ENCODE data around the gene RCOR1. TPM values are rescaled to one million over a fixed set of nuclear protein-coding genes. Genes with fewer than 3 reads are reported as not detected.

Gene RCOR1
- total RNA-seq, 1 experiment from 2014 or later, result 25.4 TPM

GRCh38 chr14:102754370-102755262, 162.2 kb downstream of the RCOR1 start:
- Mint-ChIP-seq H3K27me3 (ENCODE audit: low read depth) (no peaks in the 10 kb centered on the region; the same call in 1 of the 2 replicates), H3K27ac (no peak overlapping the region; the same call in 1 of the 2 replicates), H3K4me3 (no peak overlapping the region), H3K9me3 (no peaks in the 10 kb centered on the region; the same call in 1 of the 2 replicates), H3K36me3 (no peaks in the 10 kb centered on the region), H3K4me1 (peaks cover 13% of the 10 kb centered on the region)
- ChIA-PET POLR2A (no interaction called here), CTCF (no interaction called here)
- DNase-seq (ENCODE audit: low spot score), result no peak
- no peak for ATAC-seq
- TF ChIP-seq ELF4 (CRISPR knock-in tag; IDR thresholded peaks at IDR 0.05; ENCODE audit: low read depth) (no peak), CREB1 (CRISPR knock-in tag; IDR thresholded peaks at IDR 0.05) (no peak), ATF3 (CRISPR knock-in tag; conservative IDR thresholded peaks at IDR 0.05) (no peak), FOXJ3 (CRISPR knock-in tag; IDR thresholded peaks at IDR 0.05; ENCODE audit: borderline replicate concordance) (no peak), IRF1 (CRISPR knock-in tag; IDR thresholded peaks at IDR 0.05) (no peak), GABPB1 (CRISPR knock-in tag; IDR thresholded peaks at IDR 0.05) (no peak), ZNF138 (CRISPR knock-in tag; conservative IDR thresholded peaks at IDR 0.05) (no peak), FOXP1 (CRISPR knock-in tag; IDR thresholded peaks at IDR 0.05; ENCODE audit: borderline replicate concordance) (no peak), ZNF121 (CRISPR knock-in tag; IDR thresholded peaks at IDR 0.05) (no peak), ARID4B (CRISPR knock-in tag; IDR thresholded peaks at IDR 0.05; ENCODE audit: borderline replicate concordance) (no peak), PRDM15 (CRISPR knock-in tag; IDR thresholded peaks at IDR 0.05) (no peak), ATF1 (CRISPR knock-in tag; IDR thresholded peaks at IDR 0.05) (no peak), MAX (CRISPR knock-in tag; IDR thresholded peaks at IDR 0.05) (no peak), E2F1 (CRISPR knock-in tag; IDR thresholded peaks at IDR 0.05) (no peak), NR3C1 (CRISPR knock-in tag; conservative IDR thresholded peaks at IDR 0.05; ENCODE audit: low read depth) (no peak), EMX1 (CRISPR knock-in tag; IDR thresholded peaks at IDR 0.05) (no peak), FOXK1 (CRISPR knock-in tag; IDR thresholded peaks at IDR 0.05) (no peak)
- TF ChIP-seq, protein P1, sequence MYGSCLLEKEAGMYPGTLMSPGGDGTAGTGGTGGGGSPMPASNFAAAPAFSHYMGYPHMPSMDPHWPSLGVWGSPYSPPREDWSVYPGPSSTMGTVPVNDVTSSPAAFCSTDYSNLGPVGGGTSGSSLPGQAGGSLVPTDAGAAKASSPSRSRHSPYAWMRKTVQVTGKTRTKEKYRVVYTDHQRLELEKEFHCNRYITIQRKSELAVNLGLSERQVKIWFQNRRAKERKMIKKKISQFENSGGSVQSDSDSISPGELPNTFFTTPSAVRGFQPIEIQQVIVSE (CRISPR knock-in tag; IDR thresholded peaks at IDR 0.05; ENCODE audit: borderline replicate concordance), result no peak
- TF ChIP-seq, protein P2, sequence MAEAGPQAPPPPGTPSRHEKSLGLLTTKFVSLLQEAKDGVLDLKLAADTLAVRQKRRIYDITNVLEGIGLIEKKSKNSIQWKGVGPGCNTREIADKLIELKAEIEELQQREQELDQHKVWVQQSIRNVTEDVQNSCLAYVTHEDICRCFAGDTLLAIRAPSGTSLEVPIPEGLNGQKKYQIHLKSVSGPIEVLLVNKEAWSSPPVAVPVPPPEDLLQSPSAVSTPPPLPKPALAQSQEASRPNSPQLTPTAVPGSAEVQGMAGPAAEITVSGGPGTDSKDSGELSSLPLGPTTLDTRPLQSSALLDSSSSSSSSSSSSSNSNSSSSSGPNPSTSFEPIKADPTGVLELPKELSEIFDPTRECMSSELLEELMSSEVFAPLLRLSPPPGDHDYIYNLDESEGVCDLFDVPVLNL (CRISPR knock-in tag; IDR thresholded peaks at IDR 0.05; ENCODE audit: borderline replicate concordance, low read depth), result no peak
